GDM1 (cell line): ENCODE results near the gene TCF21.
"Not testable (repeated sequence)": the region's sequence is repeated elsewhere in the genome, so short reads cannot be mapped to it uniquely, and the experiment has no call there.

Experiments used
- DNase-seq: peaks from one replicate; lab custom pipeline; 2025; lab: John Stamatoyannopoulos, UW

The TCF21 gene

GRCh38 chr6:133888929-133889556, at the start of gene TCF21:
Gene TCF21, plus strand, starts transcription at chr6:133889113. Its CDS starts 285 bp downstream, at chr6:133889398.
- DNase-seq = no peak

GRCh38 chr6:133841176-133841575, 47.7 kb upstream of the TCF21 start:
- no peak for DNase-seq

GRCh38 chr6:133843098-133843497, 45.8 kb upstream of the TCF21 start:
- no peak for DNase-seq

GRCh38 chr6:133844709-133845108, 44.2 kb upstream of the TCF21 start:
- no peak for DNase-seq

- no peak for DNase-seq
Measured at GRCh38 chr6:133854041-133854363, 34.9 kb upstream of the TCF21 start.

- no peak for DNase-seq
Measured at GRCh38 chr6:133854364-133855275, 34.3 kb upstream of the TCF21 start.

GRCh38 chr6:133855276-133855990, 33.5 kb upstream of the TCF21 start:
- no peak for DNase-seq

- no peak for DNase-seq
Measured at GRCh38 chr6:133855991-133856370, 32.9 kb upstream of the TCF21 start.

- DNase-seq = no peak
Measured at GRCh38 chr6:133856911-133857310, 32.0 kb upstream of the TCF21 start.

GRCh38 chr6:133857696-133858095, 31.2 kb upstream of the TCF21 start:
- no peak for DNase-seq

GRCh38 chr6:133861337-133861736, 27.6 kb upstream of the TCF21 start:
- not testable (repeated sequence) for DNase-seq

GRCh38 chr6:133863228-133863627, 25.7 kb upstream of the TCF21 start:
- DNase-seq = no peak

GRCh38 chr6:133865680-133866079, 23.2 kb upstream of the TCF21 start:
- DNase-seq = no peak

GRCh38 chr6:133871131-133871530, 17.8 kb upstream of the TCF21 start:
- no peak for DNase-seq

GRCh38 chr6:133873538-133873937, 15.4 kb upstream of the TCF21 start:
- no peak for DNase-seq

- DNase-seq = no peak
Measured at GRCh38 chr6:133877116-133877515, 11.8 kb upstream of the TCF21 start.

GRCh38 chr6:133880006-133880405, 8.9 kb upstream of the TCF21 start:
- DNase-seq = no peak

- DNase-seq = no peak
Measured at GRCh38 chr6:133880896-133881295, 8.0 kb upstream of the TCF21 start.

- DNase-seq = no peak
Measured at GRCh38 chr6:133886104-133886775, 2.7 kb upstream of the TCF21 start.

- DNase-seq = no peak
Measured at GRCh38 chr6:133887156-133887879, 1.6 kb upstream of the TCF21 start.

GRCh38 chr6:133887880-133888230, 1.1 kb upstream of the TCF21 start:
- no peak for DNase-seq
